ENCODE data around the gene NNMT. TPM values are rescaled to one million over a fixed set of nuclear protein-coding genes. Genes with fewer than 3 reads are reported as not detected.

NNMT gene
- polyA plus RNA-seq, 1 donor (not counting 4 experiments of a cell fraction or from before 2014, with no cell fraction given): 0.13 TPM

- no peak overlapping the region for H3K4me3 ChIP-seq (ENCODE audit: control insufficient read depth in 2 of 3, extremely low read depth in 1 of 3, insufficient read depth in 2 of 3, low read depth in 1 of 3, low read length in 3 of 3)
- TF ChIP-seq EZH2 (IDR thresholded peaks at IDR 0.05; ENCODE audit: low read length) (no peak), CTCF (optimal IDR thresholded peaks at IDR 0.05 in 1 of 3, IDR thresholded peaks at IDR 0.05 in 1 of 3, conservative IDR thresholded peaks at IDR 0.05 in 1 of 3; ENCODE audit: extremely low read depth in 1 of 3, insufficient read depth in 2 of 3, low read length in 3 of 3) (no peak)
- H3K36me3 ChIP-seq (ENCODE audit: control insufficient read depth in 2 of 2, extremely low read depth in 1 of 2, insufficient read depth in 2 of 2, low read length in 2 of 2): no peaks in the 10 kb centered on the region
- no peak for FAIRE-seq
- dilution Hi-C loops (cut with MboI; ENCODE audit: extremely low pct_ligation_motif_present, low sequenced_read_pairs): no loop called here
- no peak overlapping the region for H3K4me2 ChIP-seq (ENCODE audit: control insufficient read depth, extremely low read depth, insufficient read depth, low read depth, low read length)
- no peaks in the 10 kb centered on the region for H3K4me1 ChIP-seq (ENCODE audit: control insufficient read depth, extremely low read depth, insufficient read depth, low read length)
- H3K9me1 ChIP-seq (ENCODE audit: control insufficient read depth, extremely low read depth, insufficient read depth, low read length): no peaks in the 10 kb centered on the region
- no peak overlapping the region for H3K9ac ChIP-seq (ENCODE audit: control insufficient read depth, extremely low read depth, insufficient read depth, low read length)
- no peak for DNase-seq (ENCODE audit: low read depth, low spot score)
- no peak overlapping the region for H3K27ac ChIP-seq (ENCODE audit: control insufficient read depth, insufficient read depth, low read length)
- no peak overlapping the region for H2AFZ ChIP-seq (ENCODE audit: control insufficient read depth, low read length)
- H3K9me3 ChIP-seq (ENCODE audit: control insufficient read depth, low read depth, low read length): no peaks in the 10 kb centered on the region
- H4K20me1 ChIP-seq (ENCODE audit: control insufficient read depth, extremely low read depth, insufficient read depth, low read length): no peaks in the 10 kb centered on the region
- H3K79me2 ChIP-seq (ENCODE audit: control insufficient read depth, insufficient read depth, low read length): no peaks in the 10 kb centered on the region
- no peaks in the 10 kb centered on the region for H3K27me3 ChIP-seq (ENCODE audit: control insufficient read depth, extremely low read depth, insufficient read depth, low read length)
Measured at GRCh38 chr11:114309517-114309916, 13.3 kb downstream of the NNMT start.

- no peaks in the 10 kb centered on the region for H3K27me3 ChIP-seq (ENCODE audit: control insufficient read depth, extremely low read depth, insufficient read depth, low read length)
- H3K4me2 ChIP-seq (ENCODE audit: control insufficient read depth, extremely low read depth, insufficient read depth, low read depth, low read length): no peak overlapping the region
- H3K27ac ChIP-seq (ENCODE audit: control insufficient read depth, insufficient read depth, low read length): no peak overlapping the region
- no peaks in the 10 kb centered on the region for H3K9me3 ChIP-seq (ENCODE audit: control insufficient read depth, low read depth, low read length)
- no peaks in the 10 kb centered on the region for H4K20me1 ChIP-seq (ENCODE audit: control insufficient read depth, extremely low read depth, insufficient read depth, low read length)
- no peaks in the 10 kb centered on the region for H3K79me2 ChIP-seq (ENCODE audit: control insufficient read depth, insufficient read depth, low read length)
- dilution Hi-C loops (cut with MboI; ENCODE audit: extremely low pct_ligation_motif_present, low sequenced_read_pairs): no loop called here
- DNase-seq (ENCODE audit: low read depth, low spot score): no peak
- no peak for FAIRE-seq
- H2AFZ ChIP-seq (ENCODE audit: control insufficient read depth, low read length): no peak overlapping the region
- no peak overlapping the region for H3K4me3 ChIP-seq (ENCODE audit: control insufficient read depth in 2 of 3, extremely low read depth in 1 of 3, insufficient read depth in 2 of 3, low read depth in 1 of 3, low read length in 3 of 3)
- no peaks in the 10 kb centered on the region for H3K9me1 ChIP-seq (ENCODE audit: control insufficient read depth, extremely low read depth, insufficient read depth, low read length)
- TF ChIP-seq EZH2 (IDR thresholded peaks at IDR 0.05; ENCODE audit: low read length) (no peak), CTCF (optimal IDR thresholded peaks at IDR 0.05 in 1 of 3, IDR thresholded peaks at IDR 0.05 in 1 of 3, conservative IDR thresholded peaks at IDR 0.05 in 1 of 3; ENCODE audit: extremely low read depth in 1 of 3, insufficient read depth in 2 of 3, low read length in 3 of 3) (no peak)
- H3K4me1 ChIP-seq (ENCODE audit: control insufficient read depth, extremely low read depth, insufficient read depth, low read length): no peaks in the 10 kb centered on the region
- no peaks in the 10 kb centered on the region for H3K36me3 ChIP-seq (ENCODE audit: control insufficient read depth in 2 of 2, extremely low read depth in 1 of 2, insufficient read depth in 2 of 2, low read length in 2 of 2)
- H3K9ac ChIP-seq (ENCODE audit: control insufficient read depth, extremely low read depth, insufficient read depth, low read length): no peak overlapping the region
Measured at GRCh38 chr11:114310095-114310494, 13.9 kb downstream of the NNMT start.

Data from keratinocyte (primary cell).